ENCODE measurements around the gene CPA1. TPM values are rescaled to one million over a fixed set of nuclear protein-coding genes. Genes with fewer than 3 reads are reported as not detected.

CPA1 gene
- total RNA-seq, 1 donor from 2014 or later: 0.41 TPM

GRCh38 chr7:130390486-130390885 is 10.2 kb downstream of the CPA1 start:
- no peak overlapping the region for H3K4me3 Mint-ChIP-seq
- H3K4me1 Mint-ChIP-seq (ENCODE audit: unreplicated experiment): peaks cover 54% of the 10 kb centered on the region
- H3K9me3 Mint-ChIP-seq: peaks cover 6% of the 10 kb centered on the region
- H3K36me3 Mint-ChIP-seq: peaks cover 9% of the 10 kb centered on the region
- H3K27ac Mint-ChIP-seq: no peak overlapping the region
- no peak for DNase-seq (ENCODE audit: extremely low spot score, unreplicated experiment)
- no peaks in the 10 kb centered on the region for H3K27me3 Mint-ChIP-seq
- TF ChIP-seq, protein P1, sequence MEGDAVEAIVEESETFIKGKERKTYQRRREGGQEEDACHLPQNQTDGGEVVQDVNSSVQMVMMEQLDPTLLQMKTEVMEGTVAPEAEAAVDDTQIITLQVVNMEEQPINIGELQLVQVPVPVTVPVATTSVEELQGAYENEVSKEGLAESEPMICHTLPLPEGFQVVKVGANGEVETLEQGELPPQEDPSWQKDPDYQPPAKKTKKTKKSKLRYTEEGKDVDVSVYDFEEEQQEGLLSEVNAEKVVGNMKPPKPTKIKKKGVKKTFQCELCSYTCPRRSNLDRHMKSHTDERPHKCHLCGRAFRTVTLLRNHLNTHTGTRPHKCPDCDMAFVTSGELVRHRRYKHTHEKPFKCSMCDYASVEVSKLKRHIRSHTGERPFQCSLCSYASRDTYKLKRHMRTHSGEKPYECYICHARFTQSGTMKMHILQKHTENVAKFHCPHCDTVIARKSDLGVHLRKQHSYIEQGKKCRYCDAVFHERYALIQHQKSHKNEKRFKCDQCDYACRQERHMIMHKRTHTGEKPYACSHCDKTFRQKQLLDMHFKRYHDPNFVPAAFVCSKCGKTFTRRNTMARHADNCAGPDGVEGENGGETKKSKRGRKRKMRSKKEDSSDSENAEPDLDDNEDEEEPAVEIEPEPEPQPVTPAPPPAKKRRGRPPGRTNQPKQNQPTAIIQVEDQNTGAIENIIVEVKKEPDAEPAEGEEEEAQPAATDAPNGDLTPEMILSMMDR (conservative IDR thresholded peaks at IDR 0.05): no peak

DNA sequence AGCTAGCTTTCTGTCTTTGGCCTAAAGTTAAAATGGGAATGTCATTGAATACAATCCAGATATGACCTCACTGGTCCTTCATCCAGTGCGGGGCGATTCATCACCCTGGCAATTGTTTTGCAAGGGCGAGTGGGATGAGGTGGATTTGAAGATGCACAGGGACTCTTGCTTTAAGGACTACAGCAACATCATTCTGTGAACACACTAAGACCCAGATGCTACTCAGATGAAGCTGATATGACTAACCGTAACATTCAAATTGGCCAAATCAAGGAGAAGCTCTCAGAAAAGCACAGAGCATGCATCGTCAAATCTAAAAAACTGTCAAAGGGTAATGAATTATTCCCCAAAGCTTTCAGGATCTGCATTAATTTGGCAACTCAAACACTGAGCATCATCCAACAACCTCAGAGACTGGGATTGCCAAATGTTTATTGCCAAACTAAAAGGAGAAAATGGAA is 12.8 kb downstream of the CPA1 start:
- Mint-ChIP-seq H3K27ac (no peak overlapping the region), H3K4me3 (no peak overlapping the region), H3K27me3 (no peaks in the 10 kb centered on the region), H3K36me3 (peaks cover 11% of the 10 kb centered on the region), H3K9me3 (peaks cover 2% of the 10 kb centered on the region), H3K4me1 (ENCODE audit: unreplicated experiment) (peaks cover 62% of the 10 kb centered on the region)
- DNase-seq (ENCODE audit: extremely low spot score, unreplicated experiment): no peak
- TF ChIP-seq, protein P1 (conservative IDR thresholded peaks at IDR 0.05): no peak

DNA sequence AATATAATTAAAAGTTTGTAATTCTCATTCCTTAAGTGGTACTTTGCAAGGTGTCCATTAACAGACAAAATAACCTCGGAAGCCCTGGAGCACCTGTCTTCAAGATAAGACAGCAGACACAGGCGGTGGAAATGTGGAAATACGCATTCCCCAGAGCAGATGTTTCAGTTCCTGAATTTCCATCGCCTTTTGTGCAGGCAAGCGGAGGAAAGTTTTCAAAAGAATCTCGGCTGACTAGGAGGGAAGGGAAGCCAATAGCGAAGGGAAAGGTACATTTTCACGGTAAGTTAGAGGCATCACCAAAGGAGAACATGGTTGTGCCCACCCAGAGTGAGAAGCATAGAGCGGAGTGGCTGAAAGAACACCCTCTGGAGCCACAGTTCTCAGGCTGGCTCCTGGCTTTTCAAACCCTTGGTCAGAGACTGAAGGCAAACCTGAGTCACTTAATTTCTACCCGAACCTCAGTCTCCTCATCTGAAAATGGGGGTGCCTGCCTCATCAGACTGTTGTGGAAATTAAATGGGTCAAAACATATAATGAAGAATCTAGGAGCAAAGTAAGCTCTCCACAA is 13.6 kb downstream of the CPA1 start:
- Mint-ChIP-seq H3K27me3 (no peaks in the 10 kb centered on the region), H3K27ac (no peak overlapping the region), H3K4me3 (no peak overlapping the region), H3K9me3 (no peaks in the 10 kb centered on the region), H3K36me3 (peaks cover 16% of the 10 kb centered on the region), H3K4me1 (ENCODE audit: unreplicated experiment) (peaks cover 67% of the 10 kb centered on the region)
- TF ChIP-seq, protein P1 (conservative IDR thresholded peaks at IDR 0.05): no peak
- DNase-seq (ENCODE audit: extremely low spot score, unreplicated experiment): no peak

GRCh38 chr7:130394421-130395195 is 14.3 kb downstream of the CPA1 start:
- H3K9me3 Mint-ChIP-seq: no peaks in the 10 kb centered on the region
- DNase-seq (ENCODE audit: extremely low spot score, unreplicated experiment): no peak
- H3K27me3 Mint-ChIP-seq: no peaks in the 10 kb centered on the region
- peaks cover 20% of the 10 kb centered on the region for H3K36me3 Mint-ChIP-seq
- TF ChIP-seq, protein P1 (conservative IDR thresholded peaks at IDR 0.05): no peak
- no peak overlapping the region for H3K4me3 Mint-ChIP-seq
- peaks cover 67% of the 10 kb centered on the region for H3K4me1 Mint-ChIP-seq (ENCODE audit: unreplicated experiment)
- H3K27ac Mint-ChIP-seq: no peak overlapping the region

GRCh38 chr7:130395421-130395820 is 15.1 kb downstream of the CPA1 start:
- Mint-ChIP-seq H3K36me3 (peaks cover 28% of the 10 kb centered on the region), H3K4me3 (peak overlapping the region; percentile 3), H3K4me1 (ENCODE audit: unreplicated experiment) (peaks cover 73% of the 10 kb centered on the region), H3K27me3 (no peaks in the 10 kb centered on the region), H3K27ac (no peak overlapping the region), H3K9me3 (no peaks in the 10 kb centered on the region)
- no peak for DNase-seq (ENCODE audit: extremely low spot score, unreplicated experiment)
- TF ChIP-seq, protein P1 (conservative IDR thresholded peaks at IDR 0.05): no peak

Data from type B pancreatic cell (in vitro differentiated cells).